ENCODE measurements around the gene STUB1. TPM values are rescaled to one million over a fixed set of nuclear protein-coding genes. Genes with fewer than 3 reads are reported as not detected.

The STUB1 gene
- total and polyA plus RNA-seq, 2 experiments from 2014 or later = 91.7 to 108 TPM

DNA sequence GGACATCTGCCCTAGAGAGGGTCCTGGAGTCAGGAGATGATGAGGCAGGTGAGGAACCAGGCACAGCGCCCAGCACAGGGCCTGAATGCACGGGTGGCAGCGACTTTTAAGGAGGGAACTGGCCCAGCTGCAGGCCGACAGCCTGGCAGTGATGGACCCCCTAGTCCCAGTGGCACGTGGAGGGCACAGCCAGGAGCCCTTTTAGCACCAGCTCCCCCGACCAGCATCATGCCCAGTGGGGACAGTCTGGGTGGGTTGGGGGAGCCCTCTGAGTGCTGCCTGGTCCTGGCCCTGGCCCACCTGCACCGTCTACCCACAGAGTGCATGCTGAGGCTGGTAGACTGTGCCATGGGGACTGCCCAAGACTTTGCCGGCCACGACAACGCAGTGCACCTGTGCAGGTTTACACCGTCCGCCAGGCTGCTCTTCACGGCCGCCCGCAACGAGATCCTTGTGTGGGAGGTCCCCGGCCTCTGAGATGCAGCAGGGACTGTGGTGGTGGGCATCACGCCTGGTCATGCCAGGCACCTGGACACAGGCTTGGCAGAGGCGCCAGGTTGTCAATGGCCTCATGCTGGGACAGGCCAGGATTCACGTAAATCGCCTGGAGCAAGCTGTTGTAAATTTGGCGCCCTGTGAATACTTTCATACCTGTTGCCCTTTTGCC, 13.0 kb upstream of the STUB1 start:
- 0 out of 2 replicates have a peak overlapping the region, but pooled peaks have one; percentile 45 for H3K27ac ChIP-seq (ENCODE audit: low read depth)
- peaks cover 23% of the 10 kb centered on the region for H3K36me3 Mint-ChIP-seq (ENCODE audit: low read depth)
- no peak overlapping the region for H3K4me2 ChIP-seq

DNA sequence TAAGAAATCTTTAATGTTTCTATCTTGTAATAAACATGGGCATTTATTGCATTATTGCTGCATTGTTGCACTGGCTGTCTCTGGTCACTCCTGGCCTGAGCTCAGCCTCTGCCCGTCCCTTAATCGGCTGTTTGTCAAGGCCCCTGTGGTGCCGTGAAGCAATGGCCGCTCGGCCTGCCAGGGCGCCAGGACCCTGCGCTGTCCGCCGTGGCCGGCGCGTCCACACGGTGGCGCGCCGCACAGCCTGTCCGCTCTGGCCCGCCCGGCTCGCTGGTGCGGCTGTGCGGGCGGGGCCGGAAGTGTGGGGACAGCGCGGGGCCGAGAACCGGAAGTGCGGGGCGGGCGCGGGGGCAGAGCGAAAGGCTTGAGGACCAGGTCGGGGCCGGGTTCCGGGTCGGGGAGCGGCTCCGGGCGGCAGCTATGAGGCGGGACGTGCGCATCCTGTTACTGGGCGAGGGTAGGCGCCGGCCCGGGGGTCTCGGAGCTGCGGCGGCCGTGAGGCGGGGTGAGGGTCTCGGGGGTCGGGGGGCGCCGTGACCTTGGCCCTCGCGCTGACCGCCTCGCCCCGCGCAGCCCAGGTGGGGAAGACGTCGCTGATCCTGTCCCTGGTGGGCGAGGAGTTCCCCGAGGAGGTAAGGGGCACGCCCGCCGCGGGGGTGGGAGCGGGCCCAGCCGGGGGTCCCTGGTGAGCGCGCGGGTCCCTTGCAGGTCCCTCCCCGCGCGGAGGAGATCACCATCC, 12.3 kb upstream of the STUB1 start, which contains the start of gene RHOT2:
Gene RHOT2, plus strand, starts transcription at position 353 of the 739 bp plus-strand sequence. Its CDS starts 68 bp downstream, at position 421.
- H3K27ac ChIP-seq (ENCODE audit: low read depth) = 0 out of 2 replicates have a peak within 1 kb of the TSS, but pooled peaks have one; percentile 45
- no peaks in the 10 kb centered on the region for H3K4me1 Mint-ChIP-seq
- peak within 1 kb of the TSS; percentile 88 for H3K4me2 ChIP-seq
- H3K79me2 ChIP-seq (replicated peaks; ENCODE audit: insufficient read depth) = peaks cover 16% of the 10 kb centered on the region
- no peak within 1 kb of the TSS for H2AFZ ChIP-seq
- peak within 1 kb of the TSS; percentile 71 for H3K4me3 Mint-ChIP-seq
- peaks cover 7% of the 10 kb centered on the region; the same call in 1 of the 2 replicates for H3F3A ChIP-seq (replicated peaks; ENCODE audit: low read depth)
- H3K9me2 ChIP-seq (ENCODE audit: insufficient read depth) = no peaks in the 10 kb centered on the region
- H3K36me3 Mint-ChIP-seq (ENCODE audit: low read depth) = peaks cover 26% of the 10 kb centered on the region
- H3K27me3 ChIP-seq (ENCODE audit: insufficient read depth) = no peaks in the 10 kb centered on the region
- H3K4me1 ChIP-seq (ENCODE audit: insufficient read depth) = no peaks in the 10 kb centered on the region
- H4K20me1 ChIP-seq (replicated peaks; ENCODE audit: insufficient read depth) = peaks cover 3% of the 10 kb centered on the region
- no peak within 1 kb of the TSS; the same call in 1 of the 2 replicates for H3K27ac Mint-ChIP-seq
- H3K4me3 ChIP-seq = peak within 1 kb of the TSS; percentile 91
- ATAC-seq = peak; percentile 93
- TF ChIP-seq, protein P1, sequence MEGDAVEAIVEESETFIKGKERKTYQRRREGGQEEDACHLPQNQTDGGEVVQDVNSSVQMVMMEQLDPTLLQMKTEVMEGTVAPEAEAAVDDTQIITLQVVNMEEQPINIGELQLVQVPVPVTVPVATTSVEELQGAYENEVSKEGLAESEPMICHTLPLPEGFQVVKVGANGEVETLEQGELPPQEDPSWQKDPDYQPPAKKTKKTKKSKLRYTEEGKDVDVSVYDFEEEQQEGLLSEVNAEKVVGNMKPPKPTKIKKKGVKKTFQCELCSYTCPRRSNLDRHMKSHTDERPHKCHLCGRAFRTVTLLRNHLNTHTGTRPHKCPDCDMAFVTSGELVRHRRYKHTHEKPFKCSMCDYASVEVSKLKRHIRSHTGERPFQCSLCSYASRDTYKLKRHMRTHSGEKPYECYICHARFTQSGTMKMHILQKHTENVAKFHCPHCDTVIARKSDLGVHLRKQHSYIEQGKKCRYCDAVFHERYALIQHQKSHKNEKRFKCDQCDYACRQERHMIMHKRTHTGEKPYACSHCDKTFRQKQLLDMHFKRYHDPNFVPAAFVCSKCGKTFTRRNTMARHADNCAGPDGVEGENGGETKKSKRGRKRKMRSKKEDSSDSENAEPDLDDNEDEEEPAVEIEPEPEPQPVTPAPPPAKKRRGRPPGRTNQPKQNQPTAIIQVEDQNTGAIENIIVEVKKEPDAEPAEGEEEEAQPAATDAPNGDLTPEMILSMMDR (conservative IDR thresholded peaks at IDR 0.05; ENCODE audit: low read depth in 2 of 2) = peak; percentile 69 to 83
- TF ChIP-seq, protein P2, sequence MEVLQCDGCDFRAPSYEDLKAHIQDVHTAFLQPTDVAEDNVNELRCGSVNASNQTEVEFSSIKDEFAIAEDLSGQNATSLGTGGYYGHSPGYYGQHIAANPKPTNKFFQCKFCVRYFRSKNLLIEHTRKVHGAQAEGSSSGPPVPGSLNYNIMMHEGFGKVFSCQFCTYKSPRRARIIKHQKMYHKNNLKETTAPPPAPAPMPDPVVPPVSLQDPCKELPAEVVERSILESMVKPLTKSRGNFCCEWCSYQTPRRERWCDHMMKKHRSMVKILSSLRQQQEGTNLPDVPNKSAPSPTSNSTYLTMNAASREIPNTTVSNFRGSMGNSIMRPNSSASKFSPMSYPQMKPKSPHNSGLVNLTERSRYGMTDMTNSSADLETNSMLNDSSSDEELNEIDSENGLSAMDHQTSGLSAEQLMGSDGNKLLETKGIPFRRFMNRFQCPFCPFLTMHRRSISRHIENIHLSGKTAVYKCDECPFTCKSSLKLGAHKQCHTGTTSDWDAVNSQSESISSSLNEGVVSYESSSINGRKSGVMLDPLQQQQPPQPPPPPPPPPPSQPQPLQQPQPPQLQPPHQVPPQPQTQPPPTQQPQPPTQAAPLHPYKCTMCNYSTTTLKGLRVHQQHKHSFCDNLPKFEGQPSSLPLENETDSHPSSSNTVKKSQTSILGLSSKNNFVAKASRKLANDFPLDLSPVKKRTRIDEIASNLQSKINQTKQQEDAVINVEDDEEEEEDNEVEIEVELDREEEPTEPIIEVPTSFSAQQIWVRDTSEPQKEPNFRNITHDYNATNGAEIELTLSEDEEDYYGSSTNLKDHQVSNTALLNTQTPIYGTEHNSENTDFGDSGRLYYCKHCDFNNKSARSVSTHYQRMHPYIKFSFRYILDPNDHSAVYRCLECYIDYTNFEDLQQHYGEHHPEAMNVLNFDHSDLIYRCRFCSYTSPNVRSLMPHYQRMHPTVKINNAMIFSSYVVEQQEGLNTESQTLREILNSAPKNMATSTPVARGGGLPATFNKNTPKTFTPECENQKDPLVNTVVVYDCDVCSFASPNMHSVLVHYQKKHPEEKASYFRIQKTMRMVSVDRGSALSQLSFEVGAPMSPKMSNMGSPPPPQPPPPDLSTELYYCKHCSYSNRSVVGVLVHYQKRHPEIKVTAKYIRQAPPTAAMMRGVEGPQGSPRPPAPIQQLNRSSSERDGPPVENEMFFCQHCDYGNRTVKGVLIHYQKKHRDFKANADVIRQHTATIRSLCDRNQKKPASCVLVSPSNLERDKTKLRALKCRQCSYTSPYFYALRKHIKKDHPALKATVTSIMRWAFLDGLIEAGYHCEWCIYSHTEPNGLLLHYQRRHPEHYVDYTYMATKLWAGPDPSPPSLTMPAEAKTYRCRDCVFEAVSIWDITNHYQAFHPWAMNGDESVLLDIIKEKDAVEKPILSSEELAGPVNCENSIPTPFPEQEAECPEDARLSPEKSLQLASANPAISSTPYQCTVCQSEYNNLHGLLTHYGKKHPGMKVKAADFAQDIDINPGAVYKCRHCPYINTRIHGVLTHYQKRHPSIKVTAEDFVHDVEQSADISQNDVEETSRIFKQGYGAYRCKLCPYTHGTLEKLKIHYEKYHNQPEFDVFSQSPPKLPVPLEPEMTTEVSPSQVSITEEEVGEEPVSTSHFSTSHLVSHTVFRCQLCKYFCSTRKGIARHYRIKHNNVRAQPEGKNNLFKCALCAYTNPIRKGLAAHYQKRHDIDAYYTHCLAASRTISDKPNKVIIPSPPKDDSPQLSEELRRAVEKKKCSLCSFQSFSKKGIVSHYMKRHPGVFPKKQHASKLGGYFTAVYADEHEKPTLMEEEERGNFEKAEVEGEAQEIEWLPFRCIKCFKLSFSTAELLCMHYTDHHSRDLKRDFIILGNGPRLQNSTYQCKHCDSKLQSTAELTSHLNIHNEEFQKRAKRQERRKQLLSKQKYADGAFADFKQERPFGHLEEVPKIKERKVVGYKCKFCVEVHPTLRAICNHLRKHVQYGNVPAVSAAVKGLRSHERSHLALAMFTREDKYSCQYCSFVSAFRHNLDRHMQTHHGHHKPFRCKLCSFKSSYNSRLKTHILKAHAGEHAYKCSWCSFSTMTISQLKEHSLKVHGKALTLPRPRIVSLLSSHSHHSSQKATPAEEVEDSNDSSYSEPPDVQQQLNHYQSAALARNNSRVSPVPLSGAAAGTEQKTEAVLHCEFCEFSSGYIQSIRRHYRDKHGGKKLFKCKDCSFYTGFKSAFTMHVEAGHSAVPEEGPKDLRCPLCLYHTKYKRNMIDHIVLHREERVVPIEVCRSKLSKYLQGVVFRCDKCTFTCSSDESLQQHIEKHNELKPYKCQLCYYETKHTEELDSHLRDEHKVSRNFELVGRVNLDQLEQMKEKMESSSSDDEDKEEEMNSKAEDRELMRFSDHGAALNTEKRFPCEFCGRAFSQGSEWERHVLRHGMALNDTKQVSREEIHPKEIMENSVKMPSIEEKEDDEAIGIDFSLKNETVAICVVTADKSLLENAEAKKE (CRISPR knock-in tag; IDR thresholded peaks at IDR 0.05) = no peak
- no peak for TF ChIP-seq JUNB (IDR thresholded peaks at IDR 0.05; ENCODE audit: unreplicated experiment)
- TF ChIP-seq CREB1 (CRISPR knock-in tag; IDR thresholded peaks at IDR 0.05; ENCODE audit: low read depth) = peak; percentile 73
- TF ChIP-seq POLR2AphosphoS5 (IDR thresholded peaks at IDR 0.05; ENCODE audit: low read depth) = peak; percentile 80
- no peak for TF ChIP-seq STAT1 (IDR thresholded peaks at IDR 0.05; ENCODE audit: unreplicated experiment)
- peaks cover 2% of the 10 kb centered on the region for H3K27me3 Mint-ChIP-seq (ENCODE audit: insufficient read depth, low read depth, poor library complexity)
- DNase-seq (ENCODE audit: low spot score) = peak; percentile 97
- no peaks in the 10 kb centered on the region; the same call in 2 of the 3 replicates for H3K9me3 Mint-ChIP-seq
- peaks cover 11% of the 10 kb centered on the region; the same call in 1 of the 2 replicates for H3K36me3 ChIP-seq (ENCODE audit: insufficient read depth)

More for the DNA sequence above, 13.0 kb upstream of the STUB1 start:
- no peaks in the 10 kb centered on the region for H3K27me3 ChIP-seq (ENCODE audit: insufficient read depth)
- peak overlapping the region; percentile 91; the same call in 1 of the 2 replicates for H3K4me3 ChIP-seq
- H3K79me2 ChIP-seq (replicated peaks; ENCODE audit: insufficient read depth) = peaks cover 16% of the 10 kb centered on the region
- ATAC-seq = no peak
- Mint-ChIP-seq H3K4me3 (peak overlapping the region; percentile 71; the same call in 2 of the 3 replicates), H3K4me1 (no peaks in the 10 kb centered on the region), H3K27me3 (ENCODE audit: insufficient read depth, low read depth, poor library complexity) (peaks cover 4% of the 10 kb centered on the region), H3K9me3 (no peaks in the 10 kb centered on the region; the same call in 2 of the 3 replicates), H3K27ac (no peak overlapping the region; the same call in 1 of the 2 replicates)
- DNase-seq (ENCODE audit: low spot score) = no peak
- no peaks in the 10 kb centered on the region for H3K4me1 ChIP-seq (ENCODE audit: insufficient read depth)
- peaks cover 6% of the 10 kb centered on the region; the same call in 1 of the 2 replicates for H3F3A ChIP-seq (replicated peaks; ENCODE audit: low read depth)
- no peak overlapping the region for H2AFZ ChIP-seq
- H3K36me3 ChIP-seq (ENCODE audit: insufficient read depth) = peaks cover 11% of the 10 kb centered on the region; the same call in 1 of the 2 replicates
- no peak for TF ChIP-seq STAT1 (IDR thresholded peaks at IDR 0.05; ENCODE audit: unreplicated experiment)
- no peaks in the 10 kb centered on the region for H3K9me2 ChIP-seq (ENCODE audit: insufficient read depth)
- no peaks in the 10 kb centered on the region; the same call in 1 of the 2 replicates for H4K20me1 ChIP-seq (replicated peaks; ENCODE audit: insufficient read depth)

Measured in GM23338 (cell line).